ENCODE results near the gene HOXD4.

Gene HOXD4

GRCh38 chr2:176186024-176186423 lies 34.7 kb downstream of the HOXD4 start:
- H3K9ac ChIP-seq (ENCODE audit: low read depth, low read length): no peak overlapping the region
- peaks cover 12% of the 10 kb centered on the region for H3K4me1 ChIP-seq (ENCODE audit: control insufficient read depth, insufficient read depth, low read length)
- no peaks in the 10 kb centered on the region for H3K36me3 ChIP-seq (ENCODE audit: insufficient read depth, low read length)
- H3K4me3 ChIP-seq (ENCODE audit: low read length): no peak overlapping the region
- peaks cover 62% of the 10 kb centered on the region for H3K27me3 ChIP-seq (ENCODE audit: control insufficient read depth, insufficient read depth, low read length)
- H3K9me3 ChIP-seq (replicated peaks; ENCODE audit: low read length): no peaks in the 10 kb centered on the region
- no peak overlapping the region for H3K4me2 ChIP-seq (ENCODE audit: low read length)

- Histone ChIP-seq H3K4me3 (ENCODE audit: low read length) (peak overlapping the region; percentile 81), H3K4me2 (ENCODE audit: low read length) (peak overlapping the region; percentile 97), H3K9ac (ENCODE audit: low read depth, low read length) (no peak overlapping the region), H3K9me3 (replicated peaks; ENCODE audit: low read length) (no peaks in the 10 kb centered on the region), H3K27me3 (ENCODE audit: control insufficient read depth, insufficient read depth, low read length) (peaks cover 67% of the 10 kb centered on the region), H3K36me3 (ENCODE audit: insufficient read depth, low read length) (no peaks in the 10 kb centered on the region), H3K4me1 (ENCODE audit: control insufficient read depth, insufficient read depth, low read length) (peaks cover 12% of the 10 kb centered on the region)
These were observed 36.0 kb downstream of the HOXD4 start for GRCh38 chr2:176187200-176187898.

GRCh38 chr2:176187899-176188773 lies 36.8 kb downstream of the HOXD4 start, which contains the start of gene HOXD1:
TSS of gene HOXD1 (plus strand) at chr2:176188668. CDS start at chr2:176188802, 134 bp downstream.
- peak within 1 kb of the TSS; percentile 81 for H3K4me3 ChIP-seq (ENCODE audit: low read length)
- peak within 1 kb of the TSS; percentile 97 for H3K4me2 ChIP-seq (ENCODE audit: low read length)
- peak within 1 kb of the TSS; percentile 24 for H3K9ac ChIP-seq (ENCODE audit: low read depth, low read length)
- no peaks in the 10 kb centered on the region for H3K36me3 ChIP-seq (ENCODE audit: insufficient read depth, low read length)
- H3K9me3 ChIP-seq (replicated peaks; ENCODE audit: low read length): no peaks in the 10 kb centered on the region
- peaks cover 67% of the 10 kb centered on the region for H3K27me3 ChIP-seq (ENCODE audit: control insufficient read depth, insufficient read depth, low read length)
- peaks cover 12% of the 10 kb centered on the region for H3K4me1 ChIP-seq (ENCODE audit: control insufficient read depth, insufficient read depth, low read length)

DNA sequence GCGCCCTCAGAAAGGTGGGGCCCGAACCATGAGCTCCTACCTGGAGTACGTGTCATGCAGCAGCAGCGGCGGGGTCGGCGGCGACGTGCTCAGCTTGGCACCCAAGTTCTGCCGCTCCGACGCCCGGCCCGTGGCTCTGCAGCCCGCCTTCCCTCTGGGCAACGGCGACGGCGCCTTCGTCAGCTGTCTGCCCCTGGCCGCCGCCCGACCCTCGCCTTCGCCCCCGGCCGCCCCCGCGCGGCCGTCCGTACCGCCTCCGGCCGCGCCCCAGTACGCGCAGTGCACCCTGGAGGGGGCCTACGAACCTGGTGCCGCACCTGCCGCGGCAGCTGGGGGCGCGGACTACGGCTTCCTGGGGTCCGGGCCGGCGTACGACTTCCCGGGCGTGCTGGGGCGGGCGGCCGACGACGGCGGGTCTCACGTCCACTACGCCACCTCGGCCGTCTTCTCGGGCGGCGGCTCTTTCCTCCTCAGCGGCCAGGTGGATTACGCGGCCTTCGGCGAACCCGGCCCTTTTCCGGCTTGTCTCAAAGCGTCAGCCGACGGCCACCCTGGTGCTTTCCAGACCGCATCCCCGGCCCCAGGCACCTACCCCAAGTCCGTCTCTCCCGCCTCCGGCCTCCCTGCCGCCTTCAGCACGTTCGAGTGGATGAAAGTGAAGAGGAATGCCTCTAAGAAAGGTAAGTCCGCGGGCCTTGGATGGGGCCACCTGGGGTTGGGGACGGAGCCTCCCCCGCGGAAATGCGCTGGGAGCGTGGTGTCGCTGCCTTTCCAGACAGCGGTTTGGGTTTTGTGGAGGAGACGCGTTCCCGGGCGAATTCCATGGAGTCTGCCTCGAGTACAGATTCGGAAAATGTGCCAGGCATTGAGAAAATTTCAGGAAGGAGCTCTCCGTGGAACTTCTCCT lies 37.7 kb downstream of the HOXD4 start:
- no peaks in the 10 kb centered on the region for H3K36me3 ChIP-seq (ENCODE audit: insufficient read depth, low read length)
- no peaks in the 10 kb centered on the region for H3K9me3 ChIP-seq (replicated peaks; ENCODE audit: low read length)
- H3K27me3 ChIP-seq (ENCODE audit: control insufficient read depth, insufficient read depth, low read length): peaks cover 75% of the 10 kb centered on the region
- H3K9ac ChIP-seq (ENCODE audit: low read depth, low read length): peak overlapping the region; percentile 24
- peak overlapping the region; percentile 97 for H3K4me2 ChIP-seq (ENCODE audit: low read length)
- H3K4me3 ChIP-seq (ENCODE audit: low read length): peak overlapping the region; percentile 81
- H3K4me1 ChIP-seq (ENCODE audit: control insufficient read depth, insufficient read depth, low read length): peaks cover 12% of the 10 kb centered on the region

GRCh38 chr2:176189681-176190641 lies 38.6 kb downstream of the HOXD4 start:
- Histone ChIP-seq H3K4me2 (ENCODE audit: low read length) (no peak overlapping the region), H3K4me3 (ENCODE audit: low read length) (no peak overlapping the region), H3K9ac (ENCODE audit: low read depth, low read length) (no peak overlapping the region)

DNA sequence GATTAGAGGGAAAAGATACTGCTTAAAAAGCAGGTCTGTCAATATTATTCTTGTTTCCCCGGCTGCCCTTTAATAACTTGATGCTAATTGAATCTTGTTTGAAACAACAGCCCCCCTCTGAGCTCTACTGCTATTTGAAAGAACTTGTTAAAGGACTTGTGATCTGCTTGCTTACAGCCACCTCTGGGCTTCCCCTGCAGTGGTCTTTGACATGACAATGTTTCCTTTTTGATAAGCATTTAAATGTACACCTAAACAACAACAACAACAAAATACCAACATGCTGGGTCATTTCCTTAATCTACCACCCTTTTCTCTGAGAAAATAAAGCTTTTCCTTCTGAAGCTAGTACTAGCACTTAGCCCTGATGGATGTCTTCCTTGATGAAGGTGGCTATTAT lies 41.0 kb downstream of the HOXD4 start:
- H3K4me2 ChIP-seq (ENCODE audit: low read length): no peak overlapping the region
- H3K4me1 ChIP-seq (ENCODE audit: control insufficient read depth, insufficient read depth, low read length): peaks cover 12% of the 10 kb centered on the region
- H3K4me3 ChIP-seq (ENCODE audit: low read length): no peak overlapping the region
- no peaks in the 10 kb centered on the region for H3K9me3 ChIP-seq (replicated peaks; ENCODE audit: low read length)
- no peak overlapping the region for H3K9ac ChIP-seq (ENCODE audit: low read depth, low read length)
- H3K27me3 ChIP-seq (ENCODE audit: control insufficient read depth, insufficient read depth, low read length): peaks cover 80% of the 10 kb centered on the region
- H3K36me3 ChIP-seq (ENCODE audit: insufficient read depth, low read length): no peaks in the 10 kb centered on the region

More at GRCh38 chr2:176189681-176190641, 38.6 kb downstream of the HOXD4 start:
- Histone ChIP-seq H3K27me3 (ENCODE audit: control insufficient read depth, insufficient read depth, low read length) (peaks cover 80% of the 10 kb centered on the region), H3K36me3 (ENCODE audit: insufficient read depth, low read length) (no peaks in the 10 kb centered on the region), H3K4me1 (ENCODE audit: control insufficient read depth, insufficient read depth, low read length) (peaks cover 12% of the 10 kb centered on the region), H3K9me3 (replicated peaks; ENCODE audit: low read length) (no peaks in the 10 kb centered on the region)

DNA sequence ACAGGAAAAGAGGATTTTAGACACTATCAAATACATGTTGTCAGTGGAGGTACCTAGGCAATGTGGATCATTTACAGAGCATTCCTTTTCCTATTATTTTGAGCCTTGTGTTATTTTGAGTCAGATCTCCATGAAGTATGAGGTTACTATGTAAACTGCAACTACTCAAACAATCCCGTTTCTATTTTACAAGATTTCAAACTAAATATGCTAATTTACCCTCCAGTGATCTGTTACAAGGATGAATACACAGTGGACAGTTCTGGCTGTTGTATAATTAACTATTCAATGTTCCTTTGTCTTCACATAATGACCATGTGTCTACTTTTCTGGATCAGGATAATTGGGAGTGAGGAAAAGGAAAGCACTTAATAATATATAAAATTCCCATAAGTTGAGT lies 41.7 kb downstream of the HOXD4 start:
- H3K9ac ChIP-seq (ENCODE audit: low read depth, low read length): no peak overlapping the region
- H3K9me3 ChIP-seq (replicated peaks; ENCODE audit: low read length): no peaks in the 10 kb centered on the region
- H3K4me2 ChIP-seq (ENCODE audit: low read length): no peak overlapping the region
- no peak overlapping the region for H3K4me3 ChIP-seq (ENCODE audit: low read length)
- no peaks in the 10 kb centered on the region for H3K36me3 ChIP-seq (ENCODE audit: insufficient read depth, low read length)
- peaks cover 75% of the 10 kb centered on the region for H3K27me3 ChIP-seq (ENCODE audit: control insufficient read depth, insufficient read depth, low read length)
- peaks cover 8% of the 10 kb centered on the region for H3K4me1 ChIP-seq (ENCODE audit: control insufficient read depth, insufficient read depth, low read length)

DNA sequence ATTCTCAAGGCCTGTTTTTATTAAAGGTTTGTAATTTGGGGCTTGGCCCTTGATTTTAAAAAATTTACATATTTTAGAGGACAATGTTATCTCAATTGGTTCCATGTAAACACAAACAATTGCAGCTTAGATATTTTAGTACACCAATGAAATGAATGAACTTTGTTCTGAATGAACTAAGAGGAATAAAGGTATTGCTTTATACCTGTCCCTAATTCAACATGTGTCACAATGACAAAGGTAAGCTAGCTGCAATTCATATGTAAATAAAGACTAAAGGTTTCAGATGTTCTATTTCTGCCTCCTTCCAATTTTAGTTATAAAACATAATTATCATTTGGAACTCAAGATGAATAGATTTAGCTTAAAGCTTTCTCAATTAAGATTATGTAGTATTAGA lies 48.6 kb downstream of the HOXD4 start:
- no peaks in the 10 kb centered on the region for H3K4me1 ChIP-seq (ENCODE audit: control insufficient read depth, insufficient read depth, low read length)
- H3K27me3 ChIP-seq (ENCODE audit: control insufficient read depth, insufficient read depth, low read length): peaks cover 21% of the 10 kb centered on the region
- H3K36me3 ChIP-seq (ENCODE audit: insufficient read depth, low read length): no peaks in the 10 kb centered on the region
- no peak overlapping the region for H3K9ac ChIP-seq (ENCODE audit: low read depth, low read length)
- no peak overlapping the region for H3K4me3 ChIP-seq (ENCODE audit: low read length)
- H3K9me3 ChIP-seq (replicated peaks; ENCODE audit: low read length): no peaks in the 10 kb centered on the region
- H3K4me2 ChIP-seq (ENCODE audit: low read length): no peak overlapping the region

- no peaks in the 10 kb centered on the region for H3K9me3 ChIP-seq (replicated peaks; ENCODE audit: low read length)
- H3K27me3 ChIP-seq (ENCODE audit: control insufficient read depth, insufficient read depth, low read length): peaks cover 20% of the 10 kb centered on the region
- no peaks in the 10 kb centered on the region for H3K36me3 ChIP-seq (ENCODE audit: insufficient read depth, low read length)
- no peak overlapping the region for H3K4me2 ChIP-seq (ENCODE audit: low read length)
- H3K4me3 ChIP-seq (ENCODE audit: low read length): no peak overlapping the region
- H3K9ac ChIP-seq (ENCODE audit: low read depth, low read length): no peak overlapping the region
- no peaks in the 10 kb centered on the region for H3K4me1 ChIP-seq (ENCODE audit: control insufficient read depth, insufficient read depth, low read length)
These were observed 49.6 kb downstream of the HOXD4 start for GRCh38 chr2:176200971-176201370.

GRCh38 chr2:176202491-176202890 lies 51.1 kb downstream of the HOXD4 start:
- Histone ChIP-seq H3K4me1 (ENCODE audit: control insufficient read depth, insufficient read depth, low read length) (no peaks in the 10 kb centered on the region), H3K9me3 (replicated peaks; ENCODE audit: low read length) (no peaks in the 10 kb centered on the region), H3K9ac (ENCODE audit: low read depth, low read length) (no peak overlapping the region), H3K4me3 (ENCODE audit: low read length) (no peak overlapping the region), H3K27me3 (ENCODE audit: control insufficient read depth, insufficient read depth, low read length) (peaks cover 10% of the 10 kb centered on the region), H3K36me3 (ENCODE audit: insufficient read depth, low read length) (no peaks in the 10 kb centered on the region), H3K4me2 (ENCODE audit: low read length) (no peak overlapping the region)

All from skeletal muscle satellite cell (primary cell).